T follicular helper cell (primary cell): Measurements from ENCODE around the gene PRKG1.

ENCODE experiments used
- DNase-seq: peaks from one replicate; pipeline ENCODE4 v3.0.0-alpha.2; 2020; ENCODE audit warnings: low read depth

Gene PRKG1

GRCh38 chr10:52063159-52063558 is 988.9 kb downstream of the PRKG1 start:
- no peak for DNase-seq

DNA sequence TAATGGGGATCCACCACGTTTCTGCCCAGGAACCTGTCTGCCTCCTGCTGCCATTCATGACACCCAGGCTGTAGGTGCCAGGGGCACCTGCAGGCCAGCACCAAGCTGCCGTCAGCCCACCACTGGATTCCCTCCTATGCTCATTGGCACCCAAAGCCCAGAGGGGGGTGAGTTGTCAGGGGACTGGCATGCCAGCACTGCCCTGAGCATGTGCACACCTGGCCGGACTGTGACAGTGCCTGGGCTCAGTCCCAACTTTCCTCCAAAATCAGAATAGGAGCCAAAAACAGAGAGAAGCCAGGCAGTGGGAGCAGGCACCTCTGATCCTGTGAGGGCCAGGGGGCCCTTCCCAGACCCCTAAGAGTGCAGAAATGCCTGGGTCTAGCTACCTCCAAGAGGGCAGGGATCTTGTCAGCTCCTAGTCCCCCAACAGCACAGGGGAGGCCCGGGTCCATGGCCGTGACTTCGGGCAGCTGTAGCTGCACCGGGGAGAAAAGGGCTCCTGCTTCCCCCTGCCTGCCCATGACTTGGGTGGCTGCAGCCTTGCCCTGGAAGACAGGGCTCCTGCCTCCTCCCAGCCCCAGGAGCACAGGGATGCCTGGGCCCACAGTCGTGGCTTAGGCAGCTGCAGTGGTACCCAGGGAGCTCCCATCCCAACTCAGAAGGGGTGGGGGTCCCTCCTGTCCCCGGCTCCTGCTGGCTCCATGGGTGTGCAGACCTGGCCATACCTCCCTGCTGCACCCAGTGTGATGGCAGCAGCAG is 990.0 kb downstream of the PRKG1 start:
- DNase-seq: no peak

DNA sequence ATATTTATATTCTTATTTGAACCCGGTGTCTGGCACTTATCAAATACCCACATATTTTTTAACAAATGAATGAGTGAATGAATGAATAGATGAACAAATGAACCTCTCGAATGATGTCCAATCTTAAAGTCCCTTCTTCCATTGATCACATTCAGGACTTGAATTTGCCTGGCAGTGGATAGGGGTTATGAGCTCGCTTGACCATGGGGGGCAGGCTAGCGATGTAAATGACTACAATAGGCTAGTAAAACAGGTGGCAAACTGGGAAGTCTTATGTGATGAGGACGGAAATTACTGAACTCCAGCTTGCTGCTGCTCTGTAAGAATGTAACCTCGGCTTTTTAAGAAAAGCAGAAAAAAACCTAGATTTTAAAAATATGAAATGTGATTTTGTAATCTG is 992.1 kb downstream of the PRKG1 start:
- DNase-seq: no peak

- DNase-seq: no peak
Observed at GRCh38 chr10:52068485-52068884, 994.2 kb downstream of the PRKG1 start.

GRCh38 chr10:52071814-52072213 is 997.5 kb downstream of the PRKG1 start:
- DNase-seq: no peak

DNA sequence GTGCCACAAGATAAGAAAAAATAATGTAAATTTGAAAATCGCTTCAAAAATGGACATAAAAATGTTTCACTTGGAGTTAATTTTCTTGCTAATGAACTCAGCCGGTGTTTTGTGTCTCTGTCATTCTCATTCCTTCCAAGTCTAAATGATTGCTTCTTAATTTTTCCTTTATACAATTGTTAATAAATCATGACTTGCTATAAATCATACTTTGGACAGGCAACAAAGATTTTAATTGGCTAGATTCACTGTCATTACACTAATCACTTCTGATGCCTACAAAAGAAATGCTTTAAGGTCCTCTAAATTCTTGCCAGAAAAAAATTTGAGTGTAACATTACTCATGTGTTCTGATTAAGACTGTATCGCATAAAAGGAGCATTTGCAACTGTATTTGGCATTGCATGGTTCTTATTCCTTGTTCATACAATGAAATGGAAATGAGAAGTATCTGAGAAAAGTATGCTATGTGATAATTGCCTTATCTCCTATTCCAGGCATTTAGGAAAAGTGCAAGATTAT is 1000.3 kb downstream of the PRKG1 start:
- no peak for DNase-seq

DNA sequence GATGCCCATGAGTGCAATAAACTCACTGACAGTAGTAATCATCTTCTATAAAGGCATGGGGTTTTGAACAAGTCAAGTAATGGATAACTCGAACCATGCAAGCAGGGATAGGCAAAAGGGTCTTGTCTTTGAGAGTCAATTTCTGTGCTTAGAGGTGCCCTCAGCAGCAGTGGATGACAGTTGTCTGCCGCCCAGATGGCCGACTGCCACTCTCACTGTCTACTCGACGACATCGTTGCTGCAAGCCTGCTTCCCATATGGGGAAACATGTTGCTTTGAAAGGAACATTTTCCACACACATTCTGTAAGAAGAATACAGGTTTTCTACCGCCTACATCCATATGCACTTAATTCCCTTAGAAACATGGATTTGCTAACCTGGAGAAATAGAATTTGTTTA is 1003.5 kb downstream of the PRKG1 start:
- no peak for DNase-seq

DNA sequence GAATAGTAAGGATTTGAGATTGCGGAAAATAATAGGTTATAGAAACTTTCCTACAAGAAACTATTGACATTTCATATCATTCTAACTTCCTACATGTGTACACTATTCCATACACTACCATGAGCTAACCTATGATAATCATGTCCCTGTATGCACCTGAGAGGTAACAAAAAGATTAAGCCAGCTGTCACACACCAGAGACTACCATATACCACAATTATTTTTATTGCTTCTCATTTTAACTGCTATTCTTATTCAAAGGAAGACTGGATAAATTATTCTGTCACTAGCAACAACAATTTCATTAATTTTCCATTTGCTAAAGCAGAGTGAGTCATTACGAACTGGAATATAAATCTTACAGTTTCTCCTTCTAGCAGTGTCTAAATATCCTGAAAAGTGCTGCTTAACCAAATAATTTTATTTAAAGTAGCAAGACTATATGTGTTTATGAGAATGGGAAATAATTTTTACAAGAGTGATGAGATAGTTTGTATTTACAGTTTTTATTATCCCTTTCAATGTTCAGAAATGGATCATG is 1004.2 kb downstream of the PRKG1 start:
- DNase-seq: no peak

- no peak for DNase-seq
Observed at GRCh38 chr10:52082307-52082706, 1008.0 kb downstream of the PRKG1 start.

DNA sequence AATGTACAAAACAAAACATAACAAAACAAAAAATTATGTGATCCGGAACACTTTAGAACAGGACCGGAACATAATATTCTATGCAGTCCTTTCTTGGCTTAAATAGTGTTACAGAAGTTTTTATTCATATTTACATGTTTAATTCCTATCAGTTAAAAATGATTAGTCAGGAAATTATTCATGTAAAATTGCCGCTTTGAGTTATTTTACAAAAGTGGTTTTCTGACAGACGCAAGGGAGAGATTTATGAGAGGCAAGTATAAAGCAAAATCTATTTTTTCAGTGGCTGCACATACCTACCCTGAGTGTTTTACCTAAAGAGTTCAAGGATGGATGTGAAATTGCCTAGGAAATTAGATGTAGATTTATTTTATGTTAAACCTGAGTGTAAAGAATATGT is 1009.1 kb downstream of the PRKG1 start:
- DNase-seq: no peak

DNA sequence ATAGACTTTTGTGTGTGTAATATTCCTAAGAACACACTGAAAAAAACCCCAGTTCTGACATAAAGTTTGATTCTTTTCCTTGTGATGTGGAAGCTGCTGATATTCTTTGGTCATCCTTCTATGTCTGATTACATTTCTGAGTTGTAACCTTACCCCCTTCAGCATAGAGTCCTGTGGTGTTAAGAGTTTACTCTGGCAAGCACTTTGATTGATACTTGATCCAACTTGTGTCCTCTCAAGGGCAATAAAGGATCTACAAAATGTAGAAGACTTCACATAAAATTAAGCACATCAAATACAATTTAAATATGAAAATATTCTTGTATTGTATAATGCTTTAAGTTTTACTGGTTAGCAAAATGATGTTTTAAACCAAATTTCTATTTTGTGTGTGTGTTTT is 1018.1 kb downstream of the PRKG1 start:
- no peak for DNase-seq

DNA sequence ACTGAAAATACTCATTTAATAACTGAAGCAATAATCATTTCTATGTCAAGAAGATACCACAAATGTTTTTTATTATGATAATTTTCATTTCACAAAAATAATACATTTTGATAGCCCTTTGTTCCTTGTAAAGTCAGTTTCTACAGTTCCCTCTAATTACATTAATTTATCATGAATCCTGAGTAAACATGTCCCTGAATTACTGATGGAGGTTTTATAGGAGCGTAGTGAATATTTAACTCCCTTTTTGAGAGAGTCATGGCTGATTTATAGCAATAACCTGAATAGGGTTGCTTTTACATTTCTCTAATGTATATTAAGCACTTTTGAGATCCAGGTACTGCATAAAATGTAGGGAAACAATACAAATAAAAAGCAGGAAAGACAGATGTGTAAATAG is 1023.8 kb downstream of the PRKG1 start:
- no peak for DNase-seq

- DNase-seq: no peak
Observed at GRCh38 chr10:52099026-52099600, 1024.8 kb downstream of the PRKG1 start.

DNA sequence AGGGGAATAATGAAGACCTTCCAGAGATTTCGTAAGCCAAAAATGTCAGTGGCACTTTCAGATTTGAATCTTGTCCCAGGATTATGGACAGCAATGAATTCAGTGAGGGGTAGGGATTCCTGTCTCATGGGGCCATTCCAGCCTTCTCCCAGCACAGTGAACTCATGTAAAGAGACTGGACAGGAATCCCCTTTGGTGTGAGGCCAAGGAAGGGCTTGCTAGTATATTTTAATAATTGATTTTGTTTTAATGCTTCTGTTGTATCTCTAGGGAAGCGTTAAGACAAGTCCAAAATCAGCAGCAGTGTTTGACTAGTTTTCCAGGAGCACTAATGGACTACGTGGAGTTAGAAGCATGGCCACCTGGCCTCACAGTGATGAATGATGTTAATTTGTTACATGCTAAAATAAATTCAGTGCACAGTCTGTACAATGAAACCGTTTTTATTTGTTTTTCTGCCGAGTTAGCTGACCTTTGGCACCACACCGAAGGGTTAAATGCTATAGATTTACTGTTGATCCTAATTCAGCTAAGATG is 1025.8 kb downstream of the PRKG1 start:
- no peak for DNase-seq

DNA sequence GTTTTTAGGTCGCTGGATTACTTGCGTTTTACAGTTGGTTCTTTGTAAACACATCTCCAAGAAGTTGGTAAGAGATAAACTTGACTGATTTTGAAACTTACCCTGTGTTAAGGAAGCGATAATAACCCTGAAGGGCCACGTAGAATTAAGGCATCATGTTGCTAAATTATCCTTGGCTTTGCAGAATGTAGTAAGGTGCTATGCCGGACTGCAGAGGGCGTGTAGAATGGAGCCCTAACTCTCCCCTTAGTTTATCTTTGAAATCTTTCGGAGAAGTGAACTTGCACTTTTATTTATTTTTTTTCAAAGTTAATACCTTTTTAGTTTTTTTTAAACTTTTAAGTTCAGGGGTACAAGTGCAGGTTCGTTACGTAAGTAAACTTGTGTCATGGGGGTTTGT is 1031.0 kb downstream of the PRKG1 start:
- DNase-seq: no peak

- no peak for DNase-seq
Observed at GRCh38 chr10:52106011-52106410, 1031.7 kb downstream of the PRKG1 start.

GRCh38 chr10:52106899-52107298 is 1032.6 kb downstream of the PRKG1 start:
- DNase-seq: no peak

DNA sequence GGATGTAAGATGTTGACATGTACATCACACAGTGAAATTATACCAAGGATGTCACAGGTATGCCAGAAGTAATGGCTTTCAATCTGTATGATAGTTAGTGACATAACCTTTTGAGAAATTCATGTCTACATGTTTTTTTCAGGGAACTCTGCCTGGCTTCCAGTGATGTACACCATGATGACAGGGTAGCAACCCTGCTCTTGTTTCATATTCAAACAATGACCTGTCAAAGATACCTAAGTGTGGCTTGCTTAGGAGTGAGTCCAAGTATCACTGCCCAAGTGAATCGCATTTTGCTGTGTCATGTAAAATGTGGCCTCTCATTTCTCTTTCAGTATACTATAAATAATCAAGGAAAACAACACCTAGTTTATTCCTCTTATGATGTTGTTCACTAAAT is 1033.9 kb downstream of the PRKG1 start:
- DNase-seq: no peak

DNA sequence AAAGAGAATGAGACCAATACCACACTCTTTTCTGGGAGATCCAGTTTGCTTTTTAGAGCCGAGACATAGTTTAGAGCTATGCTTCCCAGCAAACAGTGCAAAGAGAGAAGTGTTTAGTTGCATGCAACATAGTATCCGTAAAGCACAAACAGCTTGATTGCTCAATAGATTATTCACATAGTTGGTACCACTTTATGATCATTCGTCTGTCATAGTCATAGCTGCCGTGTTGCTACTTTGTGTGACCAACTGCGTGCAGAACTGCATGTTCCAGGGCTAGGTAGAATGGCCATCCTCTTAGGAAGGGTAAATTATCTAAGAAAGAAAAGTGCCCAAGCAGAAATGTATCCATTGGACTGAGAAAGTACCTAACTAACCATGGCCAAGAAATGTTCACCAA is 1036.3 kb downstream of the PRKG1 start:
- DNase-seq: no peak

GRCh38 chr10:52111101-52111891 is 1037.0 kb downstream of the PRKG1 start:
- no peak for DNase-seq

GRCh38 chr10:52115823-52116222 is 1041.5 kb downstream of the PRKG1 start:
- no peak for DNase-seq

DNA sequence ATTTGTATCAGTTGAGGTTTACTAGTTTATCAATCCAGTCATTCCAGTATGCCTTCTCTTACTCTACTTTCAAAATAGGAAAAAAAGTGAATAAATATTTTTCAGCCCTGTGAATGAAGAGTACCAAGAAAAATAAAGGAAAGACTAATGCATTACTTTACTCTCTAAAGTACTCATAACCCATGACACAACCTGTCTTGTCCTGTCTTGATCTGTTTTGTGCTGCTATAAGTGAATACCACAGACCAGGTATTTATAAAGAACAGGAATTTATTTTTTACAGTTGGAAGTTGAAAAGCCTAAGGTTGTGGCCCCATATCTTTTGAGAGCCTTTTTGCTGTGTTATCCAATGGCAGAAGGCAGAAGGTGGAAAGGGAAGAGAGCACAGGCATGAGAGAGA is 1045.2 kb downstream of the PRKG1 start:
- DNase-seq: no peak
